K562 (cell line): ENCODE data around the gene TRAPPC1.

Source experiments
- E2F3 ChIP-seq: fragments of 250-450 bp; sonication (Bioruptor Pico); IDR thresholded peaks from 2 replicates; pipeline ENCODE4 v1.4.0; 2020; ENCODE audit warnings: mild to moderate bottlenecking
- JUN ChIP-seq, 2 experiments: sonication (generic) in 1 of 2; formaldehyde crosslinking in 1 of 2; IDR thresholded peaks; 2 replicates each; pipeline versions ENCODE4 v1.6.1 to v1.8.0; 2012 to 2022; ENCODE audit warnings: borderline replicate concordance in 2 of 2, mild to moderate bottlenecking in 2 of 2, improper control_type of control experiment in 1 of 2, low read depth in 1 of 2, low read length in 1 of 2, missing genetic modification reagents in 1 of 2
- SIN3A ChIP-seq, 2 experiments: fragments of 150-350 bp in 1 of 2; IDR thresholded peaks; 2 replicates each; pipeline ENCODE4 v1.6.1; 2011 to 2016; ENCODE audit warnings: borderline replicate concordance in 2 of 2, low read depth in 2 of 2, low read length in 2 of 2, mild to moderate bottlenecking in 2 of 2, moderate library complexity in 2 of 2; ENCODE audit not compliant: control insufficient read depth in 1 of 2
- TCF3 ChIP-seq: sonication (generic); formaldehyde crosslinking; IDR thresholded peaks from 2 replicates; pipeline ENCODE4 v1.4.0; 2020; ENCODE audit warnings: mild to moderate bottlenecking, missing genetic modification reagents
- TCF7L2 ChIP-seq: fragments of 150-350 bp; IDR thresholded peaks from 2 replicates; pipeline ENCODE4 v1.6.1; 2016; ENCODE audit warnings: low read depth, mild to moderate bottlenecking, low read length, moderate library complexity
- ZBTB8A ChIP-seq: fragments of 450-650 bp; IDR thresholded peaks from 2 replicates; pipeline ENCODE4 v1.6.1; 2018; ENCODE audit warnings: mild to moderate bottlenecking, moderate library complexity; ENCODE audit not compliant: partially characterized antibody
- ZNF24 ChIP-seq: fragments of 450-650 bp; IDR thresholded peaks from 2 replicates; pipeline ENCODE4 v1.6.1; 2016
- ZNF589 ChIP-seq: fragments of 200-800 bp; sonication (Bioruptor generic); IDR thresholded peaks from 2 replicates; pipeline ENCODE4 v1.6.1; 2016; ENCODE audit warnings: low read depth, missing genetic modification characterization, missing compliant biosample characterization
- TF ChIP-seq, protein P1 (sequence below), 3 experiments: IDR thresholded peaks in 2 of 3; conservative IDR thresholded peaks in 1 of 3; 2 replicates each; pipeline ENCODE4 v1.5.1; 2011 to 2012; ENCODE audit warnings: low read length in 3 of 3, mild to moderate bottlenecking in 3 of 3, control low read depth in 2 of 3, improper control_type of control experiment in 1 of 3, inconsistent platforms in 1 of 3, low read depth in 1 of 3, mixed read lengths in 1 of 3, moderate library complexity in 1 of 3; ENCODE audit not compliant: insufficient read depth in 2 of 3
- TF ChIP-seq, protein P2 (sequence below): fragments of 450-650 bp; formaldehyde crosslinking; IDR thresholded peaks from 2 replicates; pipeline ENCODE4 v1.4.0; 2022; ENCODE audit warnings: missing genetic modification characterization
- TF ChIP-seq, protein P3 (sequence below): sonication (generic); formaldehyde crosslinking; IDR thresholded peaks from 2 replicates; pipeline ENCODE4 v1.9.0; 2022; ENCODE audit warnings: mild to moderate bottlenecking, missing genetic modification reagents

DNA sequence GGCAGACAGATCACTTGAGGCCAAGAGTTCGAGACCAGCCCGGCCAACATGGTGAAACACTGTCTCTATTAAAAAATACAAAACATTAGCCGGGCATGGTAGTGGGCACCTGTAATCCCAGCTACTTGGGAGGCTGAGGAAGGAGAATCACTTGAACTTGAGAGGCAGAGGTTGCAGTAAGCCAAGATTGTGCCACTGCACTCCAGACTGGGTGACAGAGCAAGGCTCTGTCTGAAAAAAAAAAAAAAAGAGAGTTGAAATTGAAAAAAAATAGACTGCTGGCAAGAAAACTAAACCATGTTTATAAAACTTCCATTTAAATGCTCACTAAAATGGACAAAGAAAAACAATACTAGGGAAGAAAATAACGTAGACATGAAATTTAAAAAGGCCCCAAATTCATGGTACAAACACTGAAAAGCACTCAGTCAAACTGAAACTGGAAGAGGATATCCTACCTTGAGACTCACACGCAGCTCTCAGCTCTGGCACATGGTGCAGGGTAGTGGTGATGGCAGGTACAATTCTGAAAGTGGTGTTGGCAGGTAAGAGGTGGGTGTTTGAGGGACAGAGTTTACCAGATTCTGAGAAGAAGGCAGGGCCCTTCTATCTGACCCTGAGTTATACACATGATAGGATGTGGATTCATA, 19.5 kb upstream of the TRAPPC1 start:
- TF ChIP-seq, protein P1, sequence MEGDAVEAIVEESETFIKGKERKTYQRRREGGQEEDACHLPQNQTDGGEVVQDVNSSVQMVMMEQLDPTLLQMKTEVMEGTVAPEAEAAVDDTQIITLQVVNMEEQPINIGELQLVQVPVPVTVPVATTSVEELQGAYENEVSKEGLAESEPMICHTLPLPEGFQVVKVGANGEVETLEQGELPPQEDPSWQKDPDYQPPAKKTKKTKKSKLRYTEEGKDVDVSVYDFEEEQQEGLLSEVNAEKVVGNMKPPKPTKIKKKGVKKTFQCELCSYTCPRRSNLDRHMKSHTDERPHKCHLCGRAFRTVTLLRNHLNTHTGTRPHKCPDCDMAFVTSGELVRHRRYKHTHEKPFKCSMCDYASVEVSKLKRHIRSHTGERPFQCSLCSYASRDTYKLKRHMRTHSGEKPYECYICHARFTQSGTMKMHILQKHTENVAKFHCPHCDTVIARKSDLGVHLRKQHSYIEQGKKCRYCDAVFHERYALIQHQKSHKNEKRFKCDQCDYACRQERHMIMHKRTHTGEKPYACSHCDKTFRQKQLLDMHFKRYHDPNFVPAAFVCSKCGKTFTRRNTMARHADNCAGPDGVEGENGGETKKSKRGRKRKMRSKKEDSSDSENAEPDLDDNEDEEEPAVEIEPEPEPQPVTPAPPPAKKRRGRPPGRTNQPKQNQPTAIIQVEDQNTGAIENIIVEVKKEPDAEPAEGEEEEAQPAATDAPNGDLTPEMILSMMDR (IDR thresholded peaks at IDR 0.05 in 2 of 3, conservative IDR thresholded peaks at IDR 0.05 in 1 of 3; ENCODE audit: insufficient read depth in 2 of 3, low read depth in 1 of 3, low read length in 3 of 3), result no peak
- TF ChIP-seq TCF7L2 (no peak), TCF3 (CRISPR knock-in tag) (no peak), E2F3 (CRISPR knock-in tag) (no peak), JUN (IDR thresholded peaks at IDR 0.05; ENCODE audit: borderline replicate concordance, low read depth, low read length) (no peak), JUN (CRISPR knock-in tag; IDR thresholded peaks at IDR 0.05; ENCODE audit: borderline replicate concordance) (no peak), ZNF24 (no peak), ZNF589 (no peak), SIN3A (IDR thresholded peaks at IDR 0.05; ENCODE audit: borderline replicate concordance in 2 of 2, control insufficient read depth in 1 of 2, low read depth in 2 of 2, low read length in 2 of 2) (no peak), ZBTB8A (no peak)
- TF ChIP-seq, protein P2, sequence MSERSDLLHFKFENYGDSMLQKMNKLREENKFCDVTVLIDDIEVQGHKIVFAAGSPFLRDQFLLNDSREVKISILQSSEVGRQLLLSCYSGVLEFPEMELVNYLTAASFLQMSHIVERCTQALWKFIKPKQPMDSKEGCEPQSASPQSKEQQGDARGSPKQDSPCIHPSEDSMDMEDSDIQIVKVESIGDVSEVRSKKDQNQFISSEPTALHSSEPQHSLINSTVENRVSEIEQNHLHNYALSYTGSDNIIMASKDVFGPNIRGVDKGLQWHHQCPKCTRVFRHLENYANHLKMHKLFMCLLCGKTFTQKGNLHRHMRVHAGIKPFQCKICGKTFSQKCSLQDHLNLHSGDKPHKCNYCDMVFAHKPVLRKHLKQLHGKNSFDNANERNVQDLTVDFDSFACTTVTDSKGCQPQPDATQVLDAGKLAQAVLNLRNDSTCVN (CRISPR knock-in tag), result no peak
- TF ChIP-seq, protein P3, sequence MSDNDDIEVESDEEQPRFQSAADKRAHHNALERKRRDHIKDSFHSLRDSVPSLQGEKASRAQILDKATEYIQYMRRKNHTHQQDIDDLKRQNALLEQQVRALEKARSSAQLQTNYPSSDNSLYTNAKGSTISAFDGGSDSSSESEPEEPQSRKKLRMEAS (CRISPR knock-in tag), result no peak
